ENCODE results near the gene BUD13.

Gene BUD13

DNA sequence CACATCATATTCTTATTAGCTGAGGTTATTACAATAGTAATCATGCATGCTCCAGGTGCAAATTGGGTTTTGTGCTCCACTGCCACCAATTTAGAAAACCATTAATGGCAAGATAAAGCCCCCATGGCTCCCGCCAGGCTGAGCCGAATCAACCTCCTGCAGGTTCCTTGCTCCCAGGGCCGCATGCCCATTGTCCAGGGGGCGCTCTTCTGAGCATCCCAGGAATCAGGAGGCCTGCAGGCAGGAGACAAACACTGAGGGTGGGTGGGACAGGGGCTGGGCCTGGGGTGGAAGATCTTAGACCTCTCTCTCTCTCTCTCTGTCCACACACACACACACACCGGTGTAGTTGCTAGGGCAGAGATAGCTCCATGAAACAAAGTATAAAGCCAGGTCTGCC, 57.4 kb downstream of the BUD13 start:
- no peak for DNase-seq (ENCODE audit: low read depth)

DNA sequence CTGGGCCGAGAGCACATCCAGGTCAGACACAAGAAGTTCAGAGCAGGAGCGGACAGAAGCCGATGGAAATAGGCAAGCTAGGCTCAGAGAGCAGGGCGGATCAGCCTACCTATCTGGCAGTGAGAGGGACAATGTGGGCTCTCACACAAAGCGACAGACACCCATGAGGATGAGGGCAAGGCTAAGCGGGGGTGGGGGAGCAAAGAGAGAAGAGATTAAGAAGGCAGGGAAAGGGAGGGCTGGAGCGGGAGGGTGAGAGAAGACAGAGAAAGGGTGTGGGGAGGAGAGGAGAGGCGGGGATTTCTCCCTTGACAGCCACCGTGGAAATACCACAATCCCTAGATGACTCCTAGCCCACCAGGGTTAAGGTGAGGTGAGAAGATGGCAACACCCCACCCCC, 57.9 kb downstream of the BUD13 start:
- DNase-seq (ENCODE audit: low read depth): no peak

DNA sequence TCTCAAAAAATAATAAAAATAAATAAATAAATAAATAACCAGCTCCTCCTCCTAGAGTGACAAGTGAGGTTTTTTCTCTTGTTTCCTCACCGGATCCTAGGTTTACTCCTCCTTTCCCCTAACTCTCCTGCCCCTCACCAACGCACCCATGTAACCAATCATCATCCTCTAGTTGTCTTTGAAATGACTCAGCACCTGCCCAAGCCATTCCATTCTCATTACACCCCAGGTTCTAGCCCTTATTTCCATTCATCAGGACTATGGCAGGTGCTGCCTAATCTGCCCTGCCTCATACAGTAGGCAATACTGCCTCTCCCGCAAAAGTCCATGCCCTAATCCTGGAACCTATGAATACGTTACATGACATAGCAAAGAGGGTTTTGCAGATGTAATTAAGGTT, 60.4 kb downstream of the BUD13 start:
- no peak for DNase-seq (ENCODE audit: low read depth)

DNA sequence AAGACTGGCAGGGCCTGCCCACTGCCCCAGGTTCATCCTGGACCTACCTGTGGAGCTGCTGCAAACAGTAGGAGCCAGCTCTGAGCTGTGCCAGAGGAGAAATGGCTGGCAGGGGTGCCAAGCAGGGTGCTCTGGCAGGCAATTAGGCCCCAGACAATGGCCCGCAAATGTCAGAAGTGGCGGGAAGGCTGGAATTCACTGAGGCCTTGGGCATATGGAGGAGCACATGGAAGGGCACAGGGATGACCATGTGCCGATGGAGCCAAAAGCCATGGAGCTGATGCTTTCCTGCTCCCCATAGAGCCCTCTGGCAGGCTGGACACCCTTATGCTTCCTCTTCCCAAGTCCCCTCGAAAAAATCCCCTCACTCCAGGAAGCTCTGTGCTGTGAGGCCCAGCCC, 62.0 kb downstream of the BUD13 start:
- DNase-seq (ENCODE audit: low read depth): no peak

DNA sequence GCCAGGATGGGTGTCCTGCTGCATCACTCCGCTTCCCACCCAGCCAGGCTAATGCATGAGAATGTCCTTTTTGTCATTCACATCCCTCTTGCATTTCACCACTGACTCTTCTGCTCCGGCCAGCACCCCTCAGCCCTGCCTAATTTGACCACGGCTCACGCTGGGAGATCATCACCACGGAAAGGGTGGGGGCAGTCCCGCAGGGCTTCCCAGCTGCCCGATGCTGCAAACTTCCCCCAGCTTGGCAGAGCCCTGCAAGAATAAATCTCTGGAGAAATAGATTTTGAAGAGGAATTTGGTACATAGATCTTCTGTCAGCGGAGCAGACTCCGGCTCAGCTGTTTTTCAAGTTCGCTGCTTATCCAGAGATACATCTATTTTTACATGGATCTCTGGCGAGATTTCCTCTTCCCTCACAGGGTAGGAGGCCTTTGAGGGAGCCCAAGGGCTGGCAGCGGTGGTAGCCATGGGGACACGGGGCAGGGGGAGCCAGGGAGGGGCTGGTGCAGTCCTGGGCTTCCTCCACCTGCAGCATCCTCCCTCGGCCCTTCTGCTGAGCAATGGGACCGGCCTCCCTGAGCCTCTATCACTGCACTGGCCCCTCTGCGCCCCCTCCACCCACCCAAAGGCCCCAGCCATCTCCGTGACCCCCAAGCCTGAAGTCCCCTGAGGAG, 62.6 kb downstream of the BUD13 start:
- DNase-seq (ENCODE audit: low read depth): no peak

DNA sequence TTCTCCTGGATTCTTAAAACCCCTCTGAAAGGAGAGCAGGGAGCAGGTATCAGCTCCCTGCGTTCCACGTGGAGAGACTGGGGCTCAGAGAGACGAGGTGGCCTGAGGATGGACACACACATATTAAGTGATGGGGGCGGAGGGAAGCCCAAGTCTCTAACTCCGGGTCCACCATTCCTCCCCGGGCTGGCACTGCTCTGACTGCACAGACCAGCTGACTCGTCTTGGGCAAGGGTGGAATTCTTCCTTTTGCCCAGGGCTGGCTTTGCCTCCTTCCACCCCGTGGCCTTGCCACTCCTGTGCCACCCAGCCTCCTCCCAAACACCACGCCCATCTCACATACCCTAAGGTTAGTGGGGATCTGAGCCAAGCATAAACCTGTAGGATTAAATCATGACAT, 65.0 kb downstream of the BUD13 start:
- no peak for DNase-seq (ENCODE audit: low read depth)

DNA sequence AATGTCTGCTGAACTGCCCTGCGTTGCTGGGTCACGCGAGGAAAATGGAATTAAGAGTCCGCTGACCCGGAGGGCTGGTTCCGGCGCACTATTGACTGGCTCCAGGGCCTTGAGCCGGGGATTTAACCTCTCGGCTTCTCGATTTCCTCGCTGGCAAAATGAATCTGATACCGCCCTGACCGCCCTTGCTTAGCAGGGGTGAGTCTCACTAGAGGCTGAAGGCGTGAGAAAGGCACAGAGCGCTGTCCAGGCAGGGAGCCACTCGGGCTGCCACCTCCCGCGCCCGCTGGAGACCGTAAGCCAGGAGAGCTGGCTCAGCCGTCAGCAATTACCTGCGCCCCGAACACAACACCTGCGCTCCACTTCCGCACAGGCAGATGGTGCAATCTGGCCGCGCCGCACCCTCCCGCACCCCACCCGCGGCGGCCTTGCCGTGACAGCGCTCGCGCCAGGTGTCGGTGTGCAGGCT, 65.6 kb downstream of the BUD13 start:
- no peak for DNase-seq (ENCODE audit: low read depth)

DNA sequence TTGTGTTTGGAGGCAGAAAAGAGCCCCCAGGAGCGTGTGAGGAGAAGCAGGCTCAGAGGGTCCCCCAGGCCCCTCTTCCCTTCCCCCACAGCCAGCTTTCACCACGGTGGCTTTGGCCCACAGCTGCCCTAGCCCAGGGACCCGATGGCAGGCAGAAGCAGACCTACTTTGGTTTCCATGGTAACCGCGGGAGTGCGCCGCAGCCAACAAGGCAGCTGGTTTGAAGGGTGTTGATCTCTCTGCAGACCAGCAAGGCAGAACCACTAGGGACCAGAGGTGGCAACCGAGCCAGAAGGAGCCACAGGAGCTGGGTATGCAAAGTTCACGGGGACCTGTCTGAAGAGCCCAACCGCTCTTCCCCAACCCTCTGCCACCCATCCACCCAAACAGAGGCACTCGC, 69.4 kb downstream of the BUD13 start:
- no peak for DNase-seq (ENCODE audit: low read depth)

DNA sequence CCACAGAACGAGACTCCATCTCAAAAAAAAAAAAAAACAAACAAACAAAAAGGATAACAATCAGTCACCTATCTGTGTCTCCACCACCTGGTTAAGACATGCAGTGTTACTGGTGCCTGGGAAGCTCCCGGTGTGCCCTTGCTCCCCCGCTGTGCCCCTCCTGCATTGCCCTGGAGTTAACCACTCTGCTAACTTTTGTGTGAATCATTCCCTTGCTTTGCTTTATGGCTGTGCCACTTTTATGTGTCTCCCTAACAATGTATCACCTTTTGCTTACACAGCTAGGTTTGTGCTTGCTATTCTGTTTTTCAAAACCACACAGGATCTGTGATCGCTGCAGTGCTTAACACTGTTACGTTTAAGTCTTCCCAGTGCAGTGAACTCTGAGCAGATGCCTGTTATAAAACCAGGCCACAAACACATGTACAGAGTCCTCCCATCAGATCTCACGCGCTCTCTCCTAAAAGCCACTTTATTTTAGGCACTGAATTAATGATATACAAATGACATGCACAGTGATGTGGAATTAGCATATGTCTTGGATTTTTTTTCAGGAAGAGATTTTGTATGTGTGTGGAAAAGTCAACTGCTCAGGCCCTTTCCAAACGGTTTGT, 69.9 kb downstream of the BUD13 start:
- DNase-seq (ENCODE audit: low read depth): no peak

DNA sequence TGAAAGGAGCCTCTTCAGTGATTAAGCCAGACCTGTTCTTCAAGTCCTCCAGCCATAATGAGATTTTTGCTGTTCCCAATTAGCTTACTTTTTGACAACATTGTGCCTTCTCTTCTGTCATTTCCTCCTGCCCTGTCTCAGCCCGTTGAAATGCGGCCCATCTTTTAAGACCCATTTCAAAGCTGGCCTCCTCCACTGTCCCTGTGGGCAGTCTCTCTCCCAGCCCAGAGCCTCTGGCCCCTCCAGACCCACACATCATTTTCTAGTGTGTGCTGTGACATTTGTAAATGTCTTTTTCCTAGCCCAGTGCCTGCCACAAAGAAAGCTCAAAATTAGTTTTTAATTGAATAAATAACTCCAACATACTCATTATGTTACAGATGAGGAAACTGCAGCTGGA, 70.9 kb downstream of the BUD13 start:
- DNase-seq (ENCODE audit: low read depth): no peak

DNA sequence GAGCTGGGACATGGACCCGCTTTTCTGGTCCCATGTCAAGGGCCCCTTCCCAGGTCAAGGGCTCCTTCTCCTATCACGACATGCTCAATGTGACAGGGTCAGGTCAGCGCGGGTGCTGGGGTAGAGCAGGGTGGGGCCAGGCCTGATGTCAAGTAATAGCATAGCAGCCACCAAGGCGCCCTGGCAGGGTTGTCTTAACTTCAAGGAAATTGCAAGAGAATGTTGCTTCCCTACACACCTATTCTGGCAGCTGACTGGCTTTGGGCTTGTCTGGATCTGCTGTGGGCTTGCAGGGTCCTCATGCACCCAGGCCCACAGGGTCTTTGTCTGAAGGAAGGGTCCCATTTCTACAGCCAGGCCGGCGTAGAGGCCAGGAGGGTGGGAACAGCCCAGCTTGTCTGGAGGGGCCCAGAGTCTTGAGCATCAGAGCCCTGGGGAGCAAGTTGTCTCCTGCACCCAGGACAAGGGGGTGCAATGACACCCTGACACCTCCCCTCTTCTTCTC, 71.4 kb downstream of the BUD13 start:
- no peak for DNase-seq (ENCODE audit: low read depth)

DNA sequence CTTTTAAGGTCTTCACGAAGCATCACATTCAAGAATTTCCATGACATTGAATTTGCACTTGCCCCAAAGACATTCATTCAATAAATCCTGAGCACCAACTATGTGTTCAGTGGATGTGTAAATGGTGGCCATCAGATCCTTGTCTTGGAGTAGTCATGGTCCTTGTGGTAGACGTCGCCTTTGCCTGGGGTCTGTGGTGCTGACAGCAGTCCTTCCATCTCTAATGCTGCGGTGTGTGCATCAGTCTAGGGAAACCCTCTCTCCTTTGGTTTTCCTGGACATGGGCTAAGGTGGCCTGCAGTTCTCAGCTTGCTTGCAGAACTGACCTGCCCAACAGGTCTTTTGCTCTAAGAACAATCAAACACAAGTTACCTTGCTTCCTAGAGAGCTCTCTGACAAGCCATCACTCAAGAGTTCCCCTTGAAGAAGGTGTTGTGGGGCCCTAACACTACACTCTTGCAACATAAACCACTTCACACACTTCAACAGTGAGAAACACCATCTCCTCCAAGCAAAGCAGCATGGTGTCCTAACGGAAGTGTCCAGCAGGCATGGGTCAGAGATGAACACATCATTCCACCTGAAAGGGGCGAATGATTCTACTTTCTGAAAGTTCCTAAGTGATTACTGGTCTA, 72.1 kb downstream of the BUD13 start:
- no peak for DNase-seq (ENCODE audit: low read depth)

Measured in non-pigmented ciliary epithelial cell (primary cell).